Caco-2 (cell line): ENCODE results near the gene PPP1R26. TPM values are rescaled to one million over a fixed set of nuclear protein-coding genes. Genes with fewer than 3 reads are reported as not detected.
"Not testable (repeated sequence)": the region's sequence is repeated elsewhere in the genome, so short reads cannot be mapped to it uniquely, and the experiment has no call there.

Source experiments
- BruUV-seq: library from RNA; stranded (reverse); fragments of 400-500 nt; replicated peaks from 2 replicates; lab custom pipeline; 2021; lab: Mats Ljungman, UMichigan
- CTCF ChIA-PET: fragments of 300-600 bp; sonication (Branson Sonifier 250); formaldehyde crosslinking; loops from one replicate; lab custom pipeline; 2022; ENCODE audit warnings: antibody characterized with exemption; lab: Charles Lee
- POLR2A ChIA-PET: fragments of 300-600 bp; sonication (Branson Sonifier 250); formaldehyde crosslinking; loops from one replicate; lab custom pipeline; 2022; ENCODE audit warnings: antibody characterized with exemption; lab: Charles Lee
- DNase-seq, 2 experiments: peaks; one replicate each; pipeline versions ENCODE4 v3.0.0 to v3.0.0-alpha.2; 2020 to 2022
- H3K27me3 ChIP-seq: replicated peaks from 2 replicates; pipeline ENCODE4 v1.6.0; 2011; ENCODE audit warnings: low read length; ENCODE audit not compliant: control insufficient read depth, insufficient read depth
- H3K36me3 ChIP-seq: 2 replicates; pipeline ENCODE4 v1.5.1; 2011; ENCODE audit warnings: low read length; ENCODE audit not compliant: control insufficient read depth, insufficient read depth
- H3K4me1 ChIP-seq: fragments of 250-450 bp; sonication (Bioruptor Pico); 2 replicates; pipeline ENCODE4 v1.5.1; 2020; ENCODE audit warnings: mild to moderate bottlenecking
- H3K4me3 ChIP-seq: 2 replicates; pipeline ENCODE4 v1.5.1; 2011; ENCODE audit warnings: low read depth, mild to moderate bottlenecking, control low read depth, low read length
- H3K9me3 ChIP-seq: fragments of 250-450 bp; sonication (Bioruptor Pico); 2 replicates; pipeline ENCODE4 v1.5.1; 2020; ENCODE audit warnings: mild to moderate bottlenecking, moderate library complexity
- H3K27ac Mint-ChIP-seq: one replicate; pipeline ENCODE4 v1.8.0; 2022; ENCODE audit warnings: mixed read lengths; ENCODE audit not compliant: unreplicated experiment
- H3K27me3 Mint-ChIP-seq: one replicate; pipeline ENCODE4 v1.8.0; 2022; ENCODE audit warnings: mixed read lengths; ENCODE audit not compliant: insufficient read depth, unreplicated experiment
- H3K36me3 Mint-ChIP-seq: one replicate; pipeline ENCODE4 v1.8.0; 2022; ENCODE audit warnings: mild to moderate bottlenecking, mixed read lengths; ENCODE audit not compliant: insufficient read depth, unreplicated experiment
- H3K4me1 Mint-ChIP-seq: one replicate; pipeline ENCODE4 v1.8.0; 2022; ENCODE audit warnings: low read depth, mixed read lengths; ENCODE audit not compliant: unreplicated experiment
- H3K4me3 Mint-ChIP-seq: one replicate; pipeline ENCODE4 v1.8.0; 2022; ENCODE audit warnings: mild to moderate bottlenecking, moderate library complexity, mixed read lengths; ENCODE audit not compliant: unreplicated experiment
- H3K9me3 Mint-ChIP-seq: one replicate; pipeline ENCODE4 v1.8.0; 2022; ENCODE audit warnings: mixed read lengths; ENCODE audit not compliant: unreplicated experiment
- intact Hi-C: fragments of 100-400 bp; cut with micrococcal nuclease; formaldehyde crosslinking; loops from one replicate; pipeline ENCODE4 v1.10.0; 2022; ENCODE audit not compliant: unreplicated experiment
- total RNA-seq: library from RNA; stranded (reverse); gene quantifications from 2 replicates; pipeline ENCODE4 v1.2.3, GENCODE V29; 2022
- TF ChIP-seq, protein P1 (sequence below), 2 experiments: fragments of 200-600 bp in 1 of 2; IDR thresholded peaks; 1 replicate in 1 of 2; 2 replicates in 1 of 2; pipeline versions ENCODE4 v1.5.1 to v1.8.0; 2011 to 2022; ENCODE audit warnings: antibody characterized with exemption in 1 of 2, control low read depth in 1 of 2, inconsistent platforms in 1 of 2, low read depth in 1 of 2, low read length in 1 of 2, mild to moderate bottlenecking in 1 of 2, moderate library complexity in 1 of 2; ENCODE audit not compliant: insufficient read depth in 1 of 2, severe bottlenecking in 1 of 2, unreplicated experiment in 1 of 2

The PPP1R26 gene
- total RNA-seq, 1 experiment from 2014 or later: 24.3 TPM

DNA sequence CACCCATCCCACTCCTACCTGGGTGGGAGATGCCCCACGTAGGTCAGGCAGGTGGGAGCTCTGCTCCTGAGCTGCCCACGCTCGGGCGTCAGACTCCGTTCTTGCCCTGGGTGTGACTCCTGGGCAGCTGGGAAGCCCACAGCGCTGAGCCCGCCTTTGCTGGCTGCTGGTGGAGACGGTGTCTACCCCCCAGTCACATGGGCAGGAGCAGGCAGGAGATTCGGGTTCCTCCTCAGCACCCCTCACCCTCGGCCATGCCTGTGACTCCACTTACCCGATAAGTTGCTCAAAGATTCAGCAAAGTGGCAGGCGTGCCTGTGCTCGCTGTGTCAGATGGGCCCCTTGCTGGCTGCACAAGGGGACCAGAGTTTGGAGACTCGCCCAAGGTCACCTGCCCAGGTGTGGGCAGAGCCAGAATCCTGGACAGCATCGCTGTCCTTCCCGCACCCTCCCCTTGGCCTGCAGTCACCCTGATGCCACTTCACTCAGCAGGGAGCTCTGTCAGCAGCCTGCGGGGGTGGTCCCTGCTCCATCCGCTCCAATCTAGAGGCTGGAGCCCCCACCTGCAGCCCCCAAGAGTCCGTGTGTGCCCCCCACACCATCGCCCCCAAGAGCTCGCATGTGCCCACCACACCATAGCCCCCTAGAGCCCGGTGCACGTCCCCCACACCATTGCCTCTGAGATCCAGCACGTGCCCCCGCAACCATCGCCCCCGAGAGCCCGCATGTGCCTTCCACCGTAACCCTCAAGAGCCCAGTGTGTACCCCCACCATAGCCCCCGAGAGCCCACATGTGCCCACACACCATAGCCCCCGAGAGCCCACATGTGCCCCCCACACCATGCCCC is 45.9 kb downstream of the PPP1R26 start:
- ChIA-PET CTCF (no interaction called here), POLR2A (no interaction called here)
- BruUV-seq: no TSS peak
- Mint-ChIP-seq H3K27ac (no peak overlapping the region), H3K27me3 (no peaks in the 10 kb centered on the region), H3K4me3 (no peak overlapping the region), H3K4me1 (no peaks in the 10 kb centered on the region), H3K36me3 (no peaks in the 10 kb centered on the region), H3K9me3 (no peaks in the 10 kb centered on the region)
- Histone ChIP-seq H3K9me3 (no peaks in the 10 kb centered on the region), H3K4me1 (no peaks in the 10 kb centered on the region), H3K36me3 (no peaks in the 10 kb centered on the region), H3K27me3 (no peaks in the 10 kb centered on the region), H3K4me3 (no peak overlapping the region)
- DNase-seq: no peak
- TF ChIP-seq, protein P1, sequence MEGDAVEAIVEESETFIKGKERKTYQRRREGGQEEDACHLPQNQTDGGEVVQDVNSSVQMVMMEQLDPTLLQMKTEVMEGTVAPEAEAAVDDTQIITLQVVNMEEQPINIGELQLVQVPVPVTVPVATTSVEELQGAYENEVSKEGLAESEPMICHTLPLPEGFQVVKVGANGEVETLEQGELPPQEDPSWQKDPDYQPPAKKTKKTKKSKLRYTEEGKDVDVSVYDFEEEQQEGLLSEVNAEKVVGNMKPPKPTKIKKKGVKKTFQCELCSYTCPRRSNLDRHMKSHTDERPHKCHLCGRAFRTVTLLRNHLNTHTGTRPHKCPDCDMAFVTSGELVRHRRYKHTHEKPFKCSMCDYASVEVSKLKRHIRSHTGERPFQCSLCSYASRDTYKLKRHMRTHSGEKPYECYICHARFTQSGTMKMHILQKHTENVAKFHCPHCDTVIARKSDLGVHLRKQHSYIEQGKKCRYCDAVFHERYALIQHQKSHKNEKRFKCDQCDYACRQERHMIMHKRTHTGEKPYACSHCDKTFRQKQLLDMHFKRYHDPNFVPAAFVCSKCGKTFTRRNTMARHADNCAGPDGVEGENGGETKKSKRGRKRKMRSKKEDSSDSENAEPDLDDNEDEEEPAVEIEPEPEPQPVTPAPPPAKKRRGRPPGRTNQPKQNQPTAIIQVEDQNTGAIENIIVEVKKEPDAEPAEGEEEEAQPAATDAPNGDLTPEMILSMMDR (IDR thresholded peaks at IDR 0.05; ENCODE audit: insufficient read depth in 1 of 2, low read depth in 1 of 2, low read length in 1 of 2, severe bottlenecking in 1 of 2, unreplicated experiment in 1 of 2): no peak
- intact Hi-C loops: no loop called here

DNA sequence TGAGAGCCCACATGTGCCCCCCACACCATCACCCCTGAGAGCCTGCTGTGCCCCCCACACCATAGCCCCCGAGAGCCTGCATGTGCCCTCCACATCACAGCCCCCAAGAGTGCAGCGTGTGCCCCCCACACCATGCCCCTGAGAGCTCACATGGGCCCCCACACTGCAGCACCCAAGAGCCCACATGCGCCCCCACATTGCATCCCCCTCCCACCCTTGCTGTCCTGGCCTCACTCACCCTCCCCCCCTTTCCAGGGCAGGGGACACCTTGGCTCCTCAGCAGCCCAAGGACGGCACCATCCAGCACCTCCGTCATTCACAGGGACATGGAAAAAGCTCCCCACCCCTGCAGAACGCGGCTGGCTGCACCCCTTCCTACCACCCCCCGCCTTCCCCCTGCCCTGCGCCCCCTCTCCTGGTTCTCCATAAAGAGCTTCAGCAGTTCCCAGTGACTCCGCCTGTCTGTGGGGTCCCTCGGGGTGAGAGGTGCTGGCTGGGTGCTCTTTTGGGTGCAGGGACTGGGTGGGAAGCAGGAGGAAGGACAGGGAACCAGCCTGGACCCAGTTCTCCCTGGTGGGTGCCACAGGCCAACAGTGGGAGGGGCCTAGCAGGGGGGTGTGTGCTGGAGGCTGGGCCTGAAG is 46.6 kb downstream of the PPP1R26 start:
- ChIA-PET CTCF (no interaction called here), POLR2A (no interaction called here)
- Mint-ChIP-seq H3K36me3 (no peaks in the 10 kb centered on the region), H3K9me3 (no peaks in the 10 kb centered on the region), H3K27me3 (no peaks in the 10 kb centered on the region), H3K4me1 (no peaks in the 10 kb centered on the region), H3K4me3 (no peak overlapping the region), H3K27ac (no peak overlapping the region)
- Histone ChIP-seq H3K27me3 (no peaks in the 10 kb centered on the region), H3K36me3 (no peaks in the 10 kb centered on the region), H3K4me1 (no peaks in the 10 kb centered on the region), H3K9me3 (no peaks in the 10 kb centered on the region), H3K4me3 (no peak overlapping the region)
- DNase-seq: no peak
- intact Hi-C loops: no loop called here
- BruUV-seq: no TSS peak
- TF ChIP-seq, protein P1 (IDR thresholded peaks at IDR 0.05; ENCODE audit: insufficient read depth in 1 of 2, low read depth in 1 of 2, low read length in 1 of 2, severe bottlenecking in 1 of 2, unreplicated experiment in 1 of 2): no peak

DNA sequence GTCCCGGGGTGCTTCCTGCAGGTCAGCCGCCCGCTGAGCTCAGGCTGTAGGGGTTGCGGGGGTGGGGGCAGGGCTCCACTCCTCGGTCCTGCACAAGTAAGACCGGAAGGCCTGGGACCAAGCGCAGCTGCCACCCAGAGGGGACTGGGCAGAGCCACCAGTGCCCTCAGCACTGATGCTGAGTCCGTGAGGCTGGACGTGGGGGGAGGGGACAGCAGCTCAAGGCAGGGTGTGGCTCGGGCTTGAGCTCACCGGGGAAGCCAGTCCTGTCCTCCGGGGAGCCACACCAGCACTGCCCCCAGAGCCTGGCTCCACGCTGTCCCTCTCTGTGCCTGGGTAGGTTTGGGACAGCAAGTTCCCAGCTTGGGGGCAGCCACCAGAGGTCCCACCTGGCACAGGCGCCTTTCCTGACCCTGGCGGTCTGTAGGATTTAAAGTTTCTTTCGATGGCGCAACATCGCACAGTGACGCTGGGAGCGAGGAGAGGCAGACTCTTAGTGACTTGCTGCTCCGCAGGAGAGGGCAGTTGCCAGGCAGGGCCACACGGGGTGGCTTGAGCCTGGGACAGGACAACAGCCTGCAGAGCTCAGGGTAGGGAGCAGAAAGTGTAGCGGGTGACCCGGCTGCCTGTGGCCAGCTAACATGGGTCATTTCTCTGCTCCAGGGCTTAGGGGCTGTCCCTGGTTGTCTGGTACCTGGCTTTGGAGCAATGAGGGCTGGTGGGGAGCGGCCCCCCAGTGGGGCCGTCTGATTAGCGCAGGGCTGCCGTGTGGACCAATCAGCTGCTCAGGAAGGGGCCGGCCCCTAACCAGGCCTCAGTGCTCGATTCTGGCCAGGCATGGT is 47.4 kb downstream of the PPP1R26 start:
- BruUV-seq: no TSS peak
- H3K27me3 Mint-ChIP-seq: no peaks in the 10 kb centered on the region
- CTCF ChIA-PET: no interaction called here

DNA sequence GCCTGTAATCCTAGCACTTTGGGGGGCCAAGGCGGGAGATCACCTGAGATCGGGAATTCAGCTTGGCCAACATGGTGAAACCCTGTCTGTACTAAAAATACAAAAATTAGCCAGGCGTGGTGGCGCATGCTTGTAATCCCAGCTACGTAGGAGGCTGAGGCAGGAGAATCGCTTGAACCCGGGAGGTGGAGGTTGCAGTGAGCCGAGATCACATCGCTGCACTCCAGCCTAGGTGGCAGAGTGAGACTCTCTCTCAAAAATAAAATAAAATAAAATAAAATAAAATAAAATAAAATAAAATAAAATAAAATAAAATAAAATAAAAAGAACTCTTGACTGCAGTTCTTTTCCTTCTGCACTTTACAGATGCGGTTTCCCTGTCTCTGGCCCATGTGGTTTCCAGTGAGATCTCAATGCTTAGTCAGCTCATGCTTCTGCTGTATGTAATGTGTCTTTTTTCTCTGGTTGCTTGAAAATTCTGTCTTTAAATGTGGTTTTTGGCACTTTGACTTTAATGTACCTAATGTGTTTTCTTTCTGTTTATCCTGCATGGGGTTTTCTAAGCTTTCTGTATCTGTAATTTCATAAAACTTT is 49.4 kb downstream of the PPP1R26 start:
- DNase-seq, H3K4me1 ChIP-seq, CTCF ChIA-PET, H3K4me3 ChIP-seq, POLR2A ChIA-PET, H3K27me3 Mint-ChIP-seq, H3K36me3 Mint-ChIP-seq, intact Hi-C loops, BruUV-seq, H3K27me3 ChIP-seq, H3K9me3 ChIP-seq, H3K4me3 Mint-ChIP-seq, H3K36me3 ChIP-seq, H3K27ac Mint-ChIP-seq, H3K9me3 Mint-ChIP-seq, H3K4me1 Mint-ChIP-seq: not testable (repeated sequence)

More for the DNA sequence above, 47.4 kb downstream of the PPP1R26 start:
- TF ChIP-seq, protein P1 (IDR thresholded peaks at IDR 0.05; ENCODE audit: insufficient read depth in 1 of 2, low read depth in 1 of 2, low read length in 1 of 2, severe bottlenecking in 1 of 2, unreplicated experiment in 1 of 2): no peak
- Mint-ChIP-seq H3K36me3 (no peaks in the 10 kb centered on the region), H3K4me3 (no peak overlapping the region), H3K9me3 (no peaks in the 10 kb centered on the region), H3K27ac (no peak overlapping the region), H3K4me1 (no peaks in the 10 kb centered on the region)
- Histone ChIP-seq H3K36me3 (no peaks in the 10 kb centered on the region), H3K27me3 (no peaks in the 10 kb centered on the region), H3K4me1 (no peaks in the 10 kb centered on the region), H3K9me3 (no peaks in the 10 kb centered on the region), H3K4me3 (no peak overlapping the region)
- intact Hi-C loops: no loop called here
- no peak for DNase-seq
- POLR2A ChIA-PET: no interaction called here
